B cell (primary cell): Measurements from ENCODE around the gene SKAP1.

Experiments
- EZH2 ChIP-seq: IDR thresholded peaks from 2 replicates; pipeline ENCODE4 v1.6.1; 2012; ENCODE audit warnings: borderline replicate concordance, low read depth, mild to moderate bottlenecking, moderate library complexity, low read length; ENCODE audit not compliant: insufficient read depth, poor library complexity, severe bottlenecking
- TF ChIP-seq, protein P1 (sequence below): fragments of 200-600 bp; IDR thresholded peaks from one replicate; pipeline ENCODE4 v1.8.0; 2022; ENCODE audit warnings: antibody characterized with exemption, mild to moderate bottlenecking

DNA sequence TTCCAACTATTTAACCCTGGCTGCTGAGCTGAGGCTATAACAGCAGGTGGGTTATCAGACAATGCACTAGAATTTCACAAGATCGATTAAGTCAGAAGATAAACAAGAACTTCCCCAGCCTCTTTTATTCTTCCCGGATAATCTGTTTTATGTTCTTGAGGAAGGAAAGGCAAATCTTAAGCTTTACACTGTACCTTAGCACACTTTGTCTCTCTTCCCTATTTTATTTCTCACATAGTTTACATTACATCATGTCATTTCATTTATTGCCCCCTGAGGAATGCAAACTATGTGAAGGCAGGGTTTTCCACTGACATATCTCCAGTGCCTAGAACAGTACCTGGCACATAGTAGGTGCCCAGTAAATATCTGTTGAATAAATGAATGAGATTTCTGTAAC is 139.6 kb downstream of the SKAP1 start:
- TF ChIP-seq EZH2: no peak
- TF ChIP-seq, protein P1, sequence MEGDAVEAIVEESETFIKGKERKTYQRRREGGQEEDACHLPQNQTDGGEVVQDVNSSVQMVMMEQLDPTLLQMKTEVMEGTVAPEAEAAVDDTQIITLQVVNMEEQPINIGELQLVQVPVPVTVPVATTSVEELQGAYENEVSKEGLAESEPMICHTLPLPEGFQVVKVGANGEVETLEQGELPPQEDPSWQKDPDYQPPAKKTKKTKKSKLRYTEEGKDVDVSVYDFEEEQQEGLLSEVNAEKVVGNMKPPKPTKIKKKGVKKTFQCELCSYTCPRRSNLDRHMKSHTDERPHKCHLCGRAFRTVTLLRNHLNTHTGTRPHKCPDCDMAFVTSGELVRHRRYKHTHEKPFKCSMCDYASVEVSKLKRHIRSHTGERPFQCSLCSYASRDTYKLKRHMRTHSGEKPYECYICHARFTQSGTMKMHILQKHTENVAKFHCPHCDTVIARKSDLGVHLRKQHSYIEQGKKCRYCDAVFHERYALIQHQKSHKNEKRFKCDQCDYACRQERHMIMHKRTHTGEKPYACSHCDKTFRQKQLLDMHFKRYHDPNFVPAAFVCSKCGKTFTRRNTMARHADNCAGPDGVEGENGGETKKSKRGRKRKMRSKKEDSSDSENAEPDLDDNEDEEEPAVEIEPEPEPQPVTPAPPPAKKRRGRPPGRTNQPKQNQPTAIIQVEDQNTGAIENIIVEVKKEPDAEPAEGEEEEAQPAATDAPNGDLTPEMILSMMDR: no peak
